Hepatocyte (in vitro differentiated cells): Measurements from ENCODE around the gene KDELR3. TPM values are rescaled to one million over a fixed set of nuclear protein-coding genes. Genes with fewer than 3 reads are reported as not detected.
A peak's percentile ranks its signal among the peaks of the same experiment; 100 is the strongest.

Source experiments
- DNase-seq: peaks from one replicate; pipeline ENCODE4 v3.0.0-alpha.2; 2016; ENCODE audit warnings: low spot score
- H2AFZ ChIP-seq: fragments of 200-600 bp; sonication (generic); 2 replicates; pipeline ENCODE4 v1.6.0; 2016; ENCODE audit warnings: antibody characterized with exemption, mild to moderate bottlenecking
- H3K27ac ChIP-seq: fragments of 200-600 bp; sonication (generic); 2 replicates; pipeline ENCODE4 v1.5.1; 2016; ENCODE audit warnings: mild to moderate bottlenecking
- H3K27me3 ChIP-seq: fragments of 200-600 bp; sonication (generic); 2 replicates; pipeline ENCODE4 v1.6.1; 2016
- H3K36me3 ChIP-seq: fragments of 200-600 bp; sonication (generic); replicated peaks from 2 replicates; pipeline ENCODE4 v1.5.1; 2016; ENCODE audit warnings: low read depth; ENCODE audit not compliant: insufficient read depth
- H3K4me1 ChIP-seq: fragments of 200-600 bp; sonication (generic); 2 replicates; pipeline ENCODE4 v1.5.1; 2016; ENCODE audit warnings: mild to moderate bottlenecking, moderate library complexity; ENCODE audit not compliant: insufficient read depth
- H3K4me2 ChIP-seq: fragments of 200-600 bp; sonication (generic); 2 replicates; pipeline ENCODE4 v1.6.0; 2016
- H3K4me3 ChIP-seq: fragments of 200-600 bp; sonication (generic); 2 replicates; pipeline ENCODE4 v1.5.1; 2016; ENCODE audit warnings: mild to moderate bottlenecking
- H3K79me2 ChIP-seq: fragments of 200-600 bp; sonication (generic); 2 replicates; pipeline ENCODE4 v1.6.0; 2017; ENCODE audit warnings: mild to moderate bottlenecking
- H3K9me2 ChIP-seq: fragments of 200-600 bp; sonication (generic); replicated peaks from 2 replicates; pipeline ENCODE4 v1.6.0; 2017; ENCODE audit warnings: mild to moderate bottlenecking; ENCODE audit not compliant: insufficient read depth
- H3K9me3 ChIP-seq: fragments of 200-600 bp; sonication (generic); 2 replicates; pipeline ENCODE4 v1.5.1; 2016; ENCODE audit warnings: low read depth, mild to moderate bottlenecking
- H4K20me1 ChIP-seq: fragments of 200-600 bp; sonication (generic); 2 replicates; pipeline ENCODE4 v1.6.0; 2016; ENCODE audit warnings: mild to moderate bottlenecking; ENCODE audit not compliant: insufficient read depth, poor library complexity, severe bottlenecking
- EZH2 ChIP-seq: fragments of 200-600 bp; sonication (generic); IDR thresholded peaks from 2 replicates; pipeline ENCODE4 v1.6.1; 2016; ENCODE audit warnings: antibody characterized with exemption, mild to moderate bottlenecking, borderline replicate concordance
- EZH2phosphoT487 ChIP-seq: fragments of 200-600 bp; sonication (generic); IDR thresholded peaks from one replicate; pipeline ENCODE4 v1.6.1; 2018; ENCODE audit warnings: antibody characterized with exemption, mild to moderate bottlenecking, low read depth, moderate library complexity; ENCODE audit not compliant: unreplicated experiment, severe bottlenecking
- WGBS: methylation state at CpG from one replicate; pipeline ENCODE4 v1.1.6; 2016; ENCODE audit warnings: low lambda C conversion rate; ENCODE audit errors: missing lambda C conversion rate; 5-methylcytosine and 5-hydroxymethylcytosine counted together
- polyA plus RNA-seq: library from polyadenylated mRNA; unstranded; fragments of >200 nt; fragmentation: Nextera tagmentation; extraction: Ambion mirVana; gene quantifications from 2 replicates; pipeline ENCODE4 v1.2.1, GENCODE V29; 2016
- total RNA-seq: library from RNA; depleted of rRNA; stranded (reverse); fragments of >200 nt; gene quantifications from 2 replicates; pipeline ENCODE4 v1.2.3, GENCODE V29; 2014
- TF ChIP-seq, protein P1 (sequence below): fragments of 200-600 bp; sonication (generic); IDR thresholded peaks from 2 replicates; pipeline ENCODE4 v1.5.1; 2016; ENCODE audit warnings: antibody characterized with exemption, mild to moderate bottlenecking; ENCODE audit not compliant: poor library complexity

The KDELR3 gene
- total and polyA plus RNA-seq, 2 experiments from 2014 or later, result 92.4 to 171 TPM

- TF ChIP-seq, protein P1, sequence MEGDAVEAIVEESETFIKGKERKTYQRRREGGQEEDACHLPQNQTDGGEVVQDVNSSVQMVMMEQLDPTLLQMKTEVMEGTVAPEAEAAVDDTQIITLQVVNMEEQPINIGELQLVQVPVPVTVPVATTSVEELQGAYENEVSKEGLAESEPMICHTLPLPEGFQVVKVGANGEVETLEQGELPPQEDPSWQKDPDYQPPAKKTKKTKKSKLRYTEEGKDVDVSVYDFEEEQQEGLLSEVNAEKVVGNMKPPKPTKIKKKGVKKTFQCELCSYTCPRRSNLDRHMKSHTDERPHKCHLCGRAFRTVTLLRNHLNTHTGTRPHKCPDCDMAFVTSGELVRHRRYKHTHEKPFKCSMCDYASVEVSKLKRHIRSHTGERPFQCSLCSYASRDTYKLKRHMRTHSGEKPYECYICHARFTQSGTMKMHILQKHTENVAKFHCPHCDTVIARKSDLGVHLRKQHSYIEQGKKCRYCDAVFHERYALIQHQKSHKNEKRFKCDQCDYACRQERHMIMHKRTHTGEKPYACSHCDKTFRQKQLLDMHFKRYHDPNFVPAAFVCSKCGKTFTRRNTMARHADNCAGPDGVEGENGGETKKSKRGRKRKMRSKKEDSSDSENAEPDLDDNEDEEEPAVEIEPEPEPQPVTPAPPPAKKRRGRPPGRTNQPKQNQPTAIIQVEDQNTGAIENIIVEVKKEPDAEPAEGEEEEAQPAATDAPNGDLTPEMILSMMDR, result no peak
- TF ChIP-seq EZH2 (no peak), EZH2phosphoT487 (no peak)
- H3K4me1 ChIP-seq, result no peaks in the 10 kb centered on the region
- H3K36me3 ChIP-seq, result no peaks in the 10 kb centered on the region
- H3K27me3 ChIP-seq, result peaks cover 43% of the 10 kb centered on the region
- H3K9me2 ChIP-seq, result no peaks in the 10 kb centered on the region
- no peak overlapping the region for H3K27ac ChIP-seq
- DNase-seq, result no peak
- H3K79me2 ChIP-seq, result no peaks in the 10 kb centered on the region
- H3K4me3 ChIP-seq, result no peak overlapping the region
- H2AFZ ChIP-seq, result no peak overlapping the region
- WGBS, result 88% methylated on average over 4 of the region's 4 CpGs
- no peaks in the 10 kb centered on the region for H4K20me1 ChIP-seq
- H3K9me3 ChIP-seq, result no peaks in the 10 kb centered on the region
- H3K4me2 ChIP-seq, result no peak overlapping the region
Observed at GRCh38 chr22:38451864-38452263, 16.0 kb upstream of the KDELR3 start.

- H4K20me1 ChIP-seq, result no peaks in the 10 kb centered on the region
- WGBS, result 62% methylated on average over 16 of the region's 25 CpGs
- no peak overlapping the region for H3K4me3 ChIP-seq
- no peak for DNase-seq
- H2AFZ ChIP-seq, result no peak overlapping the region
- no peaks in the 10 kb centered on the region for H3K9me2 ChIP-seq
- no peaks in the 10 kb centered on the region for H3K9me3 ChIP-seq
- no peaks in the 10 kb centered on the region for H3K36me3 ChIP-seq
- H3K27me3 ChIP-seq, result peaks cover 43% of the 10 kb centered on the region
- no peaks in the 10 kb centered on the region for H3K79me2 ChIP-seq
- H3K4me2 ChIP-seq, result no peak overlapping the region
- H3K27ac ChIP-seq, result no peak overlapping the region
- H3K4me1 ChIP-seq, result no peaks in the 10 kb centered on the region
- TF ChIP-seq, protein P1, result no peak
- no peak for TF ChIP-seq EZH2phosphoT487
- no peak for TF ChIP-seq EZH2
Observed at GRCh38 chr22:38452373-38453065, 15.4 kb upstream of the KDELR3 start.

DNA sequence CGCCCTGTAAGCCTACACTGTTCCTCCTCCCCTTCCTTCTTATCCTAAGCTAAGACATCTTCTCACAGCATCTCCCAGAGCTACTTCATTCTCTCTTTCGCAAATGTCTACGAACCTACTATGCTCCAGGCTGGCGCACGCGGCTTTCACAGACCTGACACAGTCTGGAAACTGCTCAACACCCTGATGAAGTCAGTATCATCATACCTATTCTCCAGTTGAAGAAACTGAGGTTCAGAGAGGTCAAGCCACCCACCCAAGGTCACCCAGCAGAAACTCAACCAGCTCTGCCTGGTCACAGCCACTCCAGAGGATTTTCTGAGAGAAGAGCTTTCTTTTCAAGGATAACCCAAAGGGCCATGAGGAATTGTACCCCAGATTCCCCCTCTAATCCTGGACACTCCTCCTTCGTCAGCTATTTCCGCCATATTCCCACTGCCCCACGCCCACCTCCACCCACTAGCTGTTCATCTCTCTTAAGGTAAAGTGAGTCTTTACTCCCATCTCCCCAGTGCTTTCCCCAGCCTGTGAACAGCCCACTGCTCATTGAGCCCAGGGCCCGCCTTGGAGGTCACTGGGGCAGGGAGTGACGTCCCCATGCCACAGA, 14.7 kb upstream of the KDELR3 start:
- Histone ChIP-seq H2AFZ (no peak overlapping the region), H3K36me3 (no peaks in the 10 kb centered on the region), H4K20me1 (no peaks in the 10 kb centered on the region), H3K9me3 (no peaks in the 10 kb centered on the region), H3K79me2 (no peaks in the 10 kb centered on the region), H3K9me2 (no peaks in the 10 kb centered on the region), H3K4me2 (no peak overlapping the region), H3K4me3 (no peak overlapping the region), H3K4me1 (no peaks in the 10 kb centered on the region), H3K27ac (no peak overlapping the region), H3K27me3 (peaks cover 43% of the 10 kb centered on the region)
- no peak for DNase-seq
- WGBS, result 89% methylated on average over 11 of the region's 11 CpGs
- TF ChIP-seq EZH2, result no peak

DNA sequence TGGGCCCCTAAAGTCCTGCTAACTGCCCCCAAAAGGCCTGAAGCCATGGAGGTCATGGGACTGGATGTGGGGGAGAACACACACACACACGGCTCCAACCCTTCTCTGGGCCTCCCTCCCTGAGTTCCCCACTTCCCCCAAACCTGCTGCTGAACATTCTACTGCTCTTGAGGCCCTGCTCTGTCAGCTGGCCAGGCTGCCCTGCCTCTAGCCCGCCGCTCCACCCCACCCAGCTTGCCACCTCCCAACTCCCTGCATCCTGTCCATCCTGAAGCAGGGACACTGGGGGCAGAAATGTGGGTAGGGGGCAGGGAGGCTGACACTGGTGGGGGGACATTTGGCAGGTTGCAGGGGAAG, 13.9 kb upstream of the KDELR3 start:
- DNase-seq, result no peak
- H3K9me3 ChIP-seq, result no peaks in the 10 kb centered on the region
- H3K9me2 ChIP-seq, result no peaks in the 10 kb centered on the region
- H3K4me1 ChIP-seq, result no peaks in the 10 kb centered on the region
- no peak overlapping the region for H3K27ac ChIP-seq
- H3K4me2 ChIP-seq, result peak overlapping the region; percentile 87
- no peaks in the 10 kb centered on the region for H4K20me1 ChIP-seq
- no peak overlapping the region for H2AFZ ChIP-seq
- WGBS, result 76% methylated on average over 3 of the region's 3 CpGs
- H3K27me3 ChIP-seq, result peaks cover 43% of the 10 kb centered on the region
- H3K4me3 ChIP-seq, result no peak overlapping the region
- no peaks in the 10 kb centered on the region for H3K79me2 ChIP-seq
- H3K36me3 ChIP-seq, result no peaks in the 10 kb centered on the region
- TF ChIP-seq, protein P1, result no peak
- no peak for TF ChIP-seq EZH2
- TF ChIP-seq EZH2phosphoT487, result no peak
